ENCODE data around the gene ALKBH4. TPM values are rescaled to one million over a fixed set of nuclear protein-coding genes. Genes with fewer than 3 reads are reported as not detected.

ALKBH4 gene
- total and polyA plus RNA-seq, 3 experiments from 2014 or later, result 11.3 to 20.1 (median 13.2) TPM

GRCh38 chr7:102446387-102447156 lies 18.1 kb downstream of the ALKBH4 start:
- no peak overlapping the region for H3K4me3 Mint-ChIP-seq
- H3K4me1 Mint-ChIP-seq, result peaks cover 0 to 4% (median 3%) of the 10 kb centered on the region in 3 donors
- H3K36me3 ChIP-seq (ENCODE audit: insufficient read depth, low read length), result no peaks in the 10 kb centered on the region
- ChIA-PET POLR2A (no interaction called here), CTCF (no interaction called here)
- no peaks in the 10 kb centered on the region for H3K4me1 ChIP-seq (ENCODE audit: insufficient read depth, low read length)
- no peaks in the 10 kb centered on the region for H3K9me3 Mint-ChIP-seq
- H3K27me3 Mint-ChIP-seq, result no peaks in the 10 kb centered on the region
- H3K36me3 Mint-ChIP-seq, result peaks cover 0 to 40% (median 2%) of the 10 kb centered on the region in 3 donors
- no peak overlapping the region for H3K27ac ChIP-seq (ENCODE audit: low read depth, low read length)
- no peaks in the 10 kb centered on the region for H3K9me3 ChIP-seq (ENCODE audit: low read length)
- no peak overlapping the region for H3K4me3 ChIP-seq (ENCODE audit: low read length)
- H3K27me3 ChIP-seq (ENCODE audit: insufficient read depth, low read length, poor library complexity, severe bottlenecking), result no peaks in the 10 kb centered on the region
- no peak for DNase-seq
- H3K27ac Mint-ChIP-seq, result peak overlapping the region in 1 of 8 donors; percentile 38

GRCh38 chr7:102445674-102446071 lies 19.0 kb downstream of the ALKBH4 start:
- Mint-ChIP-seq H3K27ac (peak overlapping the region in 1 of 8 donors; percentile 10), H3K4me1 (peaks cover 0 to 4% (median 3%) of the 10 kb centered on the region in 3 donors), H3K9me3 (no peaks in the 10 kb centered on the region), H3K36me3 (peaks cover 0 to 42% (median 2%) of the 10 kb centered on the region in 3 donors), H3K4me3 (no peak overlapping the region), H3K27me3 (no peaks in the 10 kb centered on the region)
- DNase-seq, result no peak
- Histone ChIP-seq H3K27ac (ENCODE audit: low read depth, low read length) (no peak overlapping the region), H3K4me1 (ENCODE audit: insufficient read depth, low read length) (no peaks in the 10 kb centered on the region), H3K4me3 (ENCODE audit: low read length) (no peak overlapping the region), H3K36me3 (ENCODE audit: insufficient read depth, low read length) (no peaks in the 10 kb centered on the region), H3K9me3 (ENCODE audit: low read length) (no peaks in the 10 kb centered on the region), H3K27me3 (ENCODE audit: insufficient read depth, low read length, poor library complexity, severe bottlenecking) (no peaks in the 10 kb centered on the region)
- CTCF ChIA-PET, result interaction anchor here (1.1 kb wide), 1 partner anchor 41 kb away, joined by 4 read pairs; no protein-coding TSS in a partner anchor
- POLR2A ChIA-PET, result no interaction called here

- H3K4me1 Mint-ChIP-seq, result peaks cover 0 to 3% (median 0%) of the 10 kb centered on the region in 3 donors
- POLR2A ChIA-PET, result no interaction called here
Measured at GRCh38 chr7:102444961-102445673, 19.5 kb downstream of the ALKBH4 start.

GRCh38 chr7:102439963-102440795 lies 24.5 kb downstream of the ALKBH4 start:
- ChIA-PET POLR2A (no interaction called here), CTCF (interaction anchor here (0.8 to 2.0 kb wide), 5 partner anchors 10 to 28 kb away, joined by 3 to 7 read pairs (median 4); no protein-coding TSS in a partner anchor)
- Histone ChIP-seq H3K27ac (ENCODE audit: low read depth, low read length) (no peak overlapping the region), H3K9me3 (ENCODE audit: low read length) (no peaks in the 10 kb centered on the region), H3K4me3 (ENCODE audit: low read length) (no peak overlapping the region), H3K36me3 (ENCODE audit: insufficient read depth, low read length) (no peaks in the 10 kb centered on the region), H3K27me3 (ENCODE audit: insufficient read depth, low read length, poor library complexity, severe bottlenecking) (no peaks in the 10 kb centered on the region), H3K4me1 (ENCODE audit: insufficient read depth, low read length) (no peaks in the 10 kb centered on the region)
- H3K4me1 Mint-ChIP-seq, result peaks cover 0 to 9% (median 6%) of the 10 kb centered on the region in 3 donors
- peak overlapping the region in 1 of 8 donors; percentile 41 for H3K27ac Mint-ChIP-seq
- no peak for DNase-seq
- H3K4me3 Mint-ChIP-seq, result no peak overlapping the region
- peaks cover 0 to 32% (median 4%) of the 10 kb centered on the region in 3 donors for H3K36me3 Mint-ChIP-seq
- no peaks in the 10 kb centered on the region for H3K9me3 Mint-ChIP-seq
- H3K27me3 Mint-ChIP-seq, result no peaks in the 10 kb centered on the region

More at GRCh38 chr7:102444961-102445673, 19.5 kb downstream of the ALKBH4 start:
- peaks cover 0 to 42% (median 2%) of the 10 kb centered on the region in 3 donors for H3K36me3 Mint-ChIP-seq
- H3K27ac Mint-ChIP-seq, result peak overlapping the region in 1 of 8 donors; percentile 77
- CTCF ChIA-PET, result interaction anchor here (1.1 kb wide), 1 partner anchor 41 kb away, joined by 4 read pairs; no protein-coding TSS in a partner anchor
- no peaks in the 10 kb centered on the region for H3K9me3 Mint-ChIP-seq
- H3K9me3 ChIP-seq (ENCODE audit: low read length), result no peaks in the 10 kb centered on the region
- no peaks in the 10 kb centered on the region for H3K27me3 Mint-ChIP-seq
- no peaks in the 10 kb centered on the region for H3K4me1 ChIP-seq (ENCODE audit: insufficient read depth, low read length)
- no peak for DNase-seq
- H3K4me3 Mint-ChIP-seq, result no peak overlapping the region
- H3K4me3 ChIP-seq (ENCODE audit: low read length), result no peak overlapping the region
- no peaks in the 10 kb centered on the region for H3K27me3 ChIP-seq (ENCODE audit: insufficient read depth, low read length, poor library complexity, severe bottlenecking)
- H3K27ac ChIP-seq (ENCODE audit: low read depth, low read length), result no peak overlapping the region
- H3K36me3 ChIP-seq (ENCODE audit: insufficient read depth, low read length), result no peaks in the 10 kb centered on the region

- Histone ChIP-seq H3K4me3 (ENCODE audit: low read length) (no peak overlapping the region), H3K9me3 (ENCODE audit: low read length) (no peaks in the 10 kb centered on the region), H3K27ac (ENCODE audit: low read depth, low read length) (no peak overlapping the region), H3K4me1 (ENCODE audit: insufficient read depth, low read length) (peaks cover 30% of the 10 kb centered on the region), H3K36me3 (ENCODE audit: insufficient read depth, low read length) (no peaks in the 10 kb centered on the region), H3K27me3 (ENCODE audit: insufficient read depth, low read length, poor library complexity, severe bottlenecking) (no peaks in the 10 kb centered on the region)
- H3K27ac Mint-ChIP-seq, result peak overlapping the region in 5 of 8 donors; percentile 20 to 95 (median 50)
- peaks cover 21 to 38% (median 32%) of the 10 kb centered on the region in 3 donors for H3K4me1 Mint-ChIP-seq
- CTCF ChIA-PET, result interaction anchor here (2.4 to 3.3 kb wide), 2 partner anchors 14 to 31 kb away, joined by 8 to 11 read pairs; no protein-coding TSS in a partner anchor
- H3K27me3 Mint-ChIP-seq, result peaks cover 0 to 2% of the 10 kb centered on the region in 2 donors
- no peak for DNase-seq
- POLR2A ChIA-PET, result no interaction called here
- peaks cover 0 to 1% (median 0%) of the 10 kb centered on the region in 5 donors for H3K9me3 Mint-ChIP-seq
- peak overlapping the region in 2 of 7 donors; percentile 31 to 80 for H3K4me3 Mint-ChIP-seq
- H3K36me3 Mint-ChIP-seq, result peaks cover 0 to 18% (median 2%) of the 10 kb centered on the region in 3 donors
Measured at GRCh38 chr7:102436118-102436517, 28.5 kb downstream of the ALKBH4 start.

- Histone ChIP-seq H3K27ac (ENCODE audit: low read depth, low read length) (peak overlapping the region; percentile 79), H3K4me1 (ENCODE audit: insufficient read depth, low read length) (peaks cover 51% of the 10 kb centered on the region), H3K36me3 (ENCODE audit: insufficient read depth, low read length) (no peaks in the 10 kb centered on the region), H3K9me3 (ENCODE audit: low read length) (no peaks in the 10 kb centered on the region), H3K27me3 (ENCODE audit: insufficient read depth, low read length, poor library complexity, severe bottlenecking) (no peaks in the 10 kb centered on the region), H3K4me3 (ENCODE audit: low read length) (peak overlapping the region; percentile 70)
- peak in 2 of 5 donors; percentile 18 to 27 for DNase-seq
- POLR2A ChIA-PET, result interaction anchor here (0.9 kb wide), 2 partner anchors 9 to 30 kb away, joined by 3 read pairs; partner anchors contain the start of gene ALKBH4
- peak overlapping the region; percentile 83 to 92 (median 87) for H3K4me3 Mint-ChIP-seq
- H3K36me3 Mint-ChIP-seq, result peaks cover 0 to 15% (median 0%) of the 10 kb centered on the region in 3 donors
- H3K4me1 Mint-ChIP-seq, result peaks cover 38 to 58% (median 47%) of the 10 kb centered on the region in 3 donors
- CTCF ChIA-PET, result interaction anchor here (0.9 to 2.1 kb wide), 4 partner anchors 19 to 30 kb away, joined by 3 to 10 read pairs (median 4); no protein-coding TSS in a partner anchor
- peaks cover 0 to 1% (median 0%) of the 10 kb centered on the region in 5 donors for H3K9me3 Mint-ChIP-seq
- H3K27ac Mint-ChIP-seq, result peak overlapping the region; percentile 83 to 97 (median 95)
- H3K27me3 Mint-ChIP-seq, result peaks cover 0 to 2% of the 10 kb centered on the region in 2 donors
Measured at GRCh38 chr7:102434039-102434486, 30.6 kb downstream of the ALKBH4 start.
